LHCN-M2 (cell line): ENCODE data around the gene NME3. TPM values are rescaled to one million over a fixed set of nuclear protein-coding genes. Genes with fewer than 3 reads are reported as not detected.
"Not testable (repeated sequence)": the region's sequence is repeated elsewhere in the genome, so short reads cannot be mapped to it uniquely, and the experiment has no call there.

Experiments used
- DNase-seq: peaks from one replicate; pipeline ENCODE4 v3.0.0-alpha.2; 2012; ENCODE audit warnings: low read depth
- total RNA-seq: library from RNA; depleted of rRNA; stranded (reverse); fragments of >200 nt; gene quantifications from 2 replicates; pipeline ENCODE4 v1.2.3, GENCODE V29; 2014

NME3 gene
- total RNA-seq, 1 experiment from 2014 or later, result 50.9 TPM

GRCh38 chr16:1754204-1754603, 17.1 kb downstream of the NME3 start:
- DNase-seq, result no peak

GRCh38 chr16:1752853-1753252, 18.5 kb downstream of the NME3 start:
- no peak for DNase-seq

- DNase-seq, result no peak
Measured at GRCh38 chr16:1751946-1752345, 19.4 kb downstream of the NME3 start.

- peak; percentile 73 for DNase-seq
Measured at GRCh38 chr16:1749152-1750117, 21.9 kb downstream of the NME3 start.

GRCh38 chr16:1747934-1748333, 23.4 kb downstream of the NME3 start:
- DNase-seq, result no peak

GRCh38 chr16:1746693-1747195, 24.6 kb downstream of the NME3 start:
- peak; percentile 26 for DNase-seq

GRCh38 chr16:1745900-1746692, 25.2 kb downstream of the NME3 start:
- peak; percentile 98 for DNase-seq

GRCh38 chr16:1745181-1745899, 26.0 kb downstream of the NME3 start:
- DNase-seq, result peak; percentile 84

GRCh38 chr16:1744338-1744840, 27.0 kb downstream of the NME3 start:
- no peak for DNase-seq

GRCh38 chr16:1743376-1744337, 27.7 kb downstream of the NME3 start:
- no peak for DNase-seq

GRCh38 chr16:1741553-1742165, 29.7 kb downstream of the NME3 start:
- DNase-seq, result no peak

GRCh38 chr16:1740781-1741490, 30.4 kb downstream of the NME3 start:
- DNase-seq, result no peak

- DNase-seq, result no peak
Measured at GRCh38 chr16:1740234-1740633, 31.1 kb downstream of the NME3 start.

GRCh38 chr16:1734816-1735215, 36.5 kb downstream of the NME3 start:
- DNase-seq, result no peak

GRCh38 chr16:1734123-1734522, 37.2 kb downstream of the NME3 start:
- DNase-seq, result no peak

GRCh38 chr16:1732551-1732987, 38.8 kb downstream of the NME3 start:
- DNase-seq, result not testable (repeated sequence)

- DNase-seq, result no peak
Measured at GRCh38 chr16:1732071-1732470, 39.3 kb downstream of the NME3 start.

GRCh38 chr16:1731603-1732002, 39.7 kb downstream of the NME3 start:
- no peak for DNase-seq

GRCh38 chr16:1731073-1731472, 40.3 kb downstream of the NME3 start:
- no peak for DNase-seq
